Calu3 (cell line): ENCODE measurements around the gene MARCHF10. TPM values are rescaled to one million over a fixed set of nuclear protein-coding genes. Genes with fewer than 3 reads are reported as not detected.
A peak's percentile ranks its signal among the peaks of the same experiment; 100 is the strongest.

Experiments
- BruUV-seq: library from RNA; stranded (reverse); fragments of 400-500 nt; replicated peaks from 2 replicates; lab custom pipeline; 2021; lab: Mats Ljungman, UMichigan
- CTCF ChIA-PET: fragments of 300-600 bp; sonication (Branson Sonifier 250); formaldehyde crosslinking; loops from one replicate; lab custom pipeline; 2022; ENCODE audit warnings: antibody characterized with exemption; lab: Charles Lee
- DNase-seq: peaks from one replicate; pipeline ENCODE4 v3.0.0; 2022
- H3K27ac Mint-ChIP-seq: one replicate; pipeline ENCODE4 v1.8.0; 2022; ENCODE audit warnings: mixed read lengths; ENCODE audit not compliant: unreplicated experiment
- H3K27me3 Mint-ChIP-seq: one replicate; pipeline ENCODE4 v1.8.0; 2022; ENCODE audit warnings: mixed read lengths; ENCODE audit not compliant: unreplicated experiment
- H3K36me3 Mint-ChIP-seq: one replicate; pipeline ENCODE4 v1.8.0; 2022; ENCODE audit warnings: mild to moderate bottlenecking, moderate library complexity, mixed read lengths; ENCODE audit not compliant: insufficient read depth, unreplicated experiment
- H3K4me1 Mint-ChIP-seq: one replicate; pipeline ENCODE4 v1.8.0; 2022; ENCODE audit warnings: mild to moderate bottlenecking, low read depth, mixed read lengths; ENCODE audit not compliant: unreplicated experiment
- H3K4me3 Mint-ChIP-seq: one replicate; pipeline ENCODE4 v1.8.0; 2022; ENCODE audit warnings: mild to moderate bottlenecking, low read depth, moderate library complexity, mixed read lengths; ENCODE audit not compliant: unreplicated experiment
- H3K9me3 Mint-ChIP-seq: one replicate; pipeline ENCODE4 v1.8.0; 2022; ENCODE audit warnings: low read depth, mixed read lengths; ENCODE audit not compliant: unreplicated experiment
- CTCF ChIP-seq: fragments of 200-600 bp; IDR thresholded peaks from one replicate; pipeline ENCODE4 v1.8.0; 2022; ENCODE audit warnings: antibody characterized with exemption; ENCODE audit not compliant: unreplicated experiment
- intact Hi-C: fragments of 100-400 bp; cut with micrococcal nuclease; formaldehyde crosslinking; loops from one replicate; pipeline ENCODE4 v1.10.0; 2022; ENCODE audit not compliant: unreplicated experiment
- total RNA-seq: library from RNA; stranded (reverse); gene quantifications from 2 replicates; pipeline ENCODE4 v1.2.3, GENCODE V29; 2022

Gene MARCHF10
- total RNA-seq, 1 experiment from 2014 or later = not detected

- no peak overlapping the region for H3K4me3 Mint-ChIP-seq
- no peaks in the 10 kb centered on the region for H3K36me3 Mint-ChIP-seq
- H3K27ac Mint-ChIP-seq = no peak overlapping the region
- TF ChIP-seq CTCF = no peak
- no TSS peak for BruUV-seq
- H3K9me3 Mint-ChIP-seq = no peaks in the 10 kb centered on the region
- no peaks in the 10 kb centered on the region for H3K27me3 Mint-ChIP-seq
- DNase-seq = no peak
- intact Hi-C loops = no loop called here
- CTCF ChIA-PET = no interaction called here
- H3K4me1 Mint-ChIP-seq = no peaks in the 10 kb centered on the region
These were observed 126.8 kb downstream of the MARCHF10 start for GRCh38 chr17:62681061-62681938.

GRCh38 chr17:62680541-62681052, 127.5 kb downstream of the MARCHF10 start:
- DNase-seq = peak; percentile 18
- no peaks in the 10 kb centered on the region for H3K36me3 Mint-ChIP-seq
- H3K4me3 Mint-ChIP-seq = no peak overlapping the region
- BruUV-seq = no TSS peak
- H3K4me1 Mint-ChIP-seq = no peaks in the 10 kb centered on the region
- H3K27me3 Mint-ChIP-seq = no peaks in the 10 kb centered on the region
- no peak overlapping the region for H3K27ac Mint-ChIP-seq
- CTCF ChIA-PET = no interaction called here
- H3K9me3 Mint-ChIP-seq = no peaks in the 10 kb centered on the region
- intact Hi-C loops = no loop called here
- TF ChIP-seq CTCF = no peak

DNA sequence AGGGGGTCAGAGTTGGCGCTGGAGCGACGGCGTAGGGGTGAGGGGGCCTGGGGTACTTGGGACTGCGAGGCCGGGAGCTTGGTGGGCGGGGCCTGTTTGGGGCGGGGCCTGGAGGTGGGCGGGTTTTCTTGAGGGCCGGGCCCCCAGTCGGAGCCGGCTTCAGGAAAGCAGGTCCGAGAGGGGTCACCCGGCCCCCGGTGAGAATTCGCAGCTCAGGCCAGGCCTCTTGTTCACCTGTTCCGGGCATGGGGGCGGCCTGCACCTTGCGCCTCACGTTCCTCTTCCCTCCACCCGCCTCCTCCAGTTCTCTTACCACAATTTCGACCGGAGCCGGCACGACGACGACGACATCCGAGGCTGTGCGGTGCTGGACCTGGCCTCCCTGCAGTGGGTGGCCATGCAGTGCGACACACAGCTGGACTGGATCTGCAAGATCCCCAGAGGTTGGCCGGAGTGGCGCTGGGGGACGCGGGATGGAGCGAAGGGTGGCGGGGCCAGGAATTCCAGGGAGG, 128.2 kb downstream of the MARCHF10 start:
- no TSS peak for BruUV-seq
- H3K4me1 Mint-ChIP-seq = no peaks in the 10 kb centered on the region
- no peaks in the 10 kb centered on the region for H3K36me3 Mint-ChIP-seq
- H3K4me3 Mint-ChIP-seq = no peak overlapping the region
- intact Hi-C loops = no loop called here
- no peaks in the 10 kb centered on the region for H3K9me3 Mint-ChIP-seq
- no peak for TF ChIP-seq CTCF
- no peak overlapping the region for H3K27ac Mint-ChIP-seq
- DNase-seq = no peak
- H3K27me3 Mint-ChIP-seq = no peaks in the 10 kb centered on the region
- CTCF ChIA-PET = no interaction called here

- TF ChIP-seq CTCF = no peak
- intact Hi-C loops = no loop called here
- no peaks in the 10 kb centered on the region for H3K27me3 Mint-ChIP-seq
- BruUV-seq = no TSS peak
- no peaks in the 10 kb centered on the region for H3K36me3 Mint-ChIP-seq
- no peaks in the 10 kb centered on the region for H3K9me3 Mint-ChIP-seq
- no peak overlapping the region for H3K4me3 Mint-ChIP-seq
- CTCF ChIA-PET = no interaction called here
- H3K27ac Mint-ChIP-seq = no peak overlapping the region
- DNase-seq = no peak
- H3K4me1 Mint-ChIP-seq = no peaks in the 10 kb centered on the region
These were observed 129.7 kb downstream of the MARCHF10 start for GRCh38 chr17:62678214-62678919.
